ENCODE data around the gene DOCK7.

DOCK7 gene

GRCh38 chr1:62516600-62516999, 171.6 kb downstream of the DOCK7 start:
- TF ChIP-seq FOXP2 (optimal IDR thresholded peaks at IDR 0.05; ENCODE audit: borderline replicate concordance, extremely low read depth, extremely low read length, insufficient read depth), result no peak
- TF ChIP-seq REST (IDR thresholded peaks at IDR 0.05; ENCODE audit: insufficient read depth in 1 of 2, low read depth in 2 of 2, low read length in 2 of 2), result no peak
- no peak for TF ChIP-seq POLR2AphosphoS5 (IDR thresholded peaks at IDR 0.05; ENCODE audit: low read depth, low read length)
- TF ChIP-seq TAF1 (IDR thresholded peaks at IDR 0.05; ENCODE audit: borderline replicate concordance, insufficient read depth, low read length), result no peak
- no peak for TF ChIP-seq SIN3A (IDR thresholded peaks at IDR 0.05; ENCODE audit: borderline replicate concordance, insufficient read depth, low read length)

- no peak for TF ChIP-seq FOXP2 (optimal IDR thresholded peaks at IDR 0.05; ENCODE audit: borderline replicate concordance, extremely low read depth, extremely low read length, insufficient read depth)
Observed at GRCh38 chr1:62514746-62515423, 173.3 kb downstream of the DOCK7 start.

- TF ChIP-seq POLR2AphosphoS5 (IDR thresholded peaks at IDR 0.05; ENCODE audit: low read depth, low read length) (no peak), FOXP2 (optimal IDR thresholded peaks at IDR 0.05; ENCODE audit: borderline replicate concordance, extremely low read depth, extremely low read length, insufficient read depth) (no peak), TAF1 (IDR thresholded peaks at IDR 0.05; ENCODE audit: borderline replicate concordance, insufficient read depth, low read length) (no peak), SIN3A (IDR thresholded peaks at IDR 0.05; ENCODE audit: borderline replicate concordance, insufficient read depth, low read length) (no peak), REST (IDR thresholded peaks at IDR 0.05; ENCODE audit: insufficient read depth in 1 of 2, low read depth in 2 of 2, low read length in 2 of 2) (no peak)
Observed at GRCh38 chr1:62513013-62513412, 175.2 kb downstream of the DOCK7 start.

- no peak for TF ChIP-seq REST (IDR thresholded peaks at IDR 0.05; ENCODE audit: insufficient read depth in 1 of 2, low read depth in 2 of 2, low read length in 2 of 2)
- no peak for TF ChIP-seq POLR2AphosphoS5 (IDR thresholded peaks at IDR 0.05; ENCODE audit: low read depth, low read length)
- no peak for TF ChIP-seq SIN3A (IDR thresholded peaks at IDR 0.05; ENCODE audit: borderline replicate concordance, insufficient read depth, low read length)
Observed at GRCh38 chr1:62509028-62509427, 179.2 kb downstream of the DOCK7 start.

- TF ChIP-seq FOXP2 (optimal IDR thresholded peaks at IDR 0.05; ENCODE audit: borderline replicate concordance, extremely low read depth, extremely low read length, insufficient read depth), result no peak
- TF ChIP-seq SIN3A (IDR thresholded peaks at IDR 0.05; ENCODE audit: borderline replicate concordance, insufficient read depth, low read length), result no peak
- no peak for TF ChIP-seq POLR2AphosphoS5 (IDR thresholded peaks at IDR 0.05; ENCODE audit: low read depth, low read length)
- TF ChIP-seq TAF1 (IDR thresholded peaks at IDR 0.05; ENCODE audit: borderline replicate concordance, insufficient read depth, low read length), result no peak
- no peak for TF ChIP-seq REST (IDR thresholded peaks at IDR 0.05; ENCODE audit: insufficient read depth in 1 of 2, low read depth in 2 of 2, low read length in 2 of 2)
Observed at GRCh38 chr1:62508187-62508758, 179.9 kb downstream of the DOCK7 start.

All from PFSK-1 (cell line).